HK-2 (cell line): Measurements from ENCODE around the gene UBR4.
A peak's percentile ranks its signal among the peaks of the same experiment; 100 is the strongest.

Experiments
- DNase-seq: peaks from one replicate; pipeline ENCODE4 v3.0.0-alpha.2; 2018; ENCODE audit not compliant: unreplicated experiment

Gene UBR4

DNA sequence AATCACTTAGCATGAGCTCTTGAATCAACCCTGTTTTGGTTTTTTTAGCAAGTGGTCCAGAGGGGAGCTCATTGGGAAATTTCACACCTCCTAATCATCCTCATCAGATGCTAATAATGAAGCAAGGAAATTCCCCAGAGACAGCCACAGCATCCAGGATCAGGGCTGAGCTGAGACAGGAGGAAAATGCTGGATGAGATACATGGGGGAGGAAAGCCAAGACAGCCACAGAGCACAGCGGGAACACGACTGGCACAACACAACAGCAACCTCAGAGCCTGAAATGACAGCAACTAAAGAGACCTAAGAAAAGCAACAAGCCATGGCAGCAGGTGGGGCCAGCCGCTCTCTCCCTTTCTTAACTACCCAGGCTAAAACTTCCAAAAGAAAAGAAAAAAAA, 70.4 kb downstream of the UBR4 start:
- no peak for DNase-seq

GRCh38 chr1:19138958-19139581, 71.0 kb downstream of the UBR4 start:
- no peak for DNase-seq

- DNase-seq: no peak
Measured at GRCh38 chr1:19138331-19138730, 71.7 kb downstream of the UBR4 start.

- DNase-seq: no peak
Measured at GRCh38 chr1:19137158-19137557, 72.9 kb downstream of the UBR4 start.

DNA sequence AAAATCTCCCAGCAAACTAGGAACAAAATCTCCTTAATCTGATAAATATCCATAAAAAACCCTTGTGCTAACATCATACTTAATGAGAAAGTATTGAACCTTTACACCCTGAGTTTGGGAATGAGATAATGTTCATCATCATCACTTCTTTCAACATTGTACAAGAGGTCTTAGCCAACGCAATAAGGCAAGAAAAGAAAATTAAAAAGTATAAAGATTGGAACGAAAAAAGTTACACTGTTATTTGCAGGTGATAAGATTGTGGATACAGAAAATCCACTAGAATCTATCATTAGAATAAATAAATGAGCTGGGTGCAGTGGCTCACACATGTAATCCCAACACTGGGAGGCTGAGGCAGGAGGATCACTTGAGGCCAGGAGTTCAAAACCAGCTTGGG, 76.7 kb downstream of the UBR4 start:
- DNase-seq: no peak

- no peak for DNase-seq
Measured at GRCh38 chr1:19130468-19130867, 79.6 kb downstream of the UBR4 start.

DNA sequence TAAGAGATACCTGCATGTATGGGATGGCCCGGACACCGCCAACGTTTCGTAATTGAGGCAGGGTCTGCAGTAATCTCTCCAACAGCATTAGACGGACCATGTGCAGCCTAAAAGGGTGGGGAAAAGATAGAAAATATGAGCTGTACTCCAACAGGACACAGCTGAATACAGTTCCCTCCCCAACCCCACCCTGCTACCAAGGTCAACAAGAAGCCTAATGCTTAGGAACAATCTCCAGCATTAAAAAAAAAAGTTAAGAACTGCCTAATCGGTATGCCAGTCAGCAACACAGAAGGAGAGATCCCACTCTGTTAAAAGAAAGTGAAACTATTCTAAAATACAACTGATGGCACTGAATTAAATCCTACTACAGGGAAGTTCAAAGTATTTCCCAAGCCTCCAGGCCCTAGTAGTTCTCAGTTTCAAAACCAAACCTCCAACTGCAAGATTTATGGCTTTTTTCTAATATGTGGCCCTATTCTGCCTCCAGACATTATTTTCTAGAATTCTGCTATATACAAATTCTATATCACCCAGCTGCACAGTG, 81.0 kb downstream of the UBR4 start:
- DNase-seq: no peak

GRCh38 chr1:19124273-19124672, 85.8 kb downstream of the UBR4 start:
- DNase-seq: no peak

- no peak for DNase-seq
Measured at GRCh38 chr1:19123837-19124236, 86.2 kb downstream of the UBR4 start.

DNA sequence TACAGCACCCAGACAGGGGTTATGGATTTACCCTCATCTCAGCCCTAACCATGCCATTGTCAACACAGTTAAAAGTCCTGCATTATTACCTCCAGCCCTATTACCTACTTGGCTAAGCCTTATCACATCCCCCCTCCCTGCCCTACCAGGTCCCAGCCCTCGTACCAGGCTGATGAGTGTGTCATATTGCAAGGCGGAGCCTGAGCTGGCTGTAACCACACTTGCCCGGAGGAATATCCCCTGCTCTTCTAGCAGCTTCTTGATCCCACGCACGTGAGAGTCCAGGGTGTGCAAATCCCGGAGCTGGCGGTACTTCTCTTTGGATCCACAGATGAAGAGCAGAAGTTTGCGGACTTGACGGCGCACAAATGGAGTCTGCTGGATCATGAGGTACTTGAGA, 87.4 kb downstream of the UBR4 start:
- DNase-seq: no peak

DNA sequence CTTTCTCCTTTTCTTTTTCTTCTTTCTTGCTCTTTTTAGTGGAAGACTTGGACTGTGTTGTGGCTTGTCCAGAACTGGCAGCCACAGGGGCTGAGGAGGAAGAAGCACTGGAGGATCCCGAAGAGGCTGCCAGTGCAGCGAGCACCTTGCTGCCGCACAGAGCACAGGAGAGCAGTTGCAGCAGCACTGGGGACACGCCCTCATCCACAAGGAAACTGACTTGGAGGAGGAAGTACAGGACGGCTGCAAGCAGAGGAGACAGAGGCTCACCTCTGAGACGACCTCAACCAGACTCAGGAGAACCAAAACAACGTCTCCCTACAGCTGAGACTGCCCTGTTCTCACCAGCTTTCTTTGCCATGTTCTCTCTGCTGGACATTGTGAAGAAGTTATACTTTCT, 88.9 kb downstream of the UBR4 start:
- DNase-seq: no peak

GRCh38 chr1:19120070-19120469, 90.0 kb downstream of the UBR4 start:
- DNase-seq: no peak

DNA sequence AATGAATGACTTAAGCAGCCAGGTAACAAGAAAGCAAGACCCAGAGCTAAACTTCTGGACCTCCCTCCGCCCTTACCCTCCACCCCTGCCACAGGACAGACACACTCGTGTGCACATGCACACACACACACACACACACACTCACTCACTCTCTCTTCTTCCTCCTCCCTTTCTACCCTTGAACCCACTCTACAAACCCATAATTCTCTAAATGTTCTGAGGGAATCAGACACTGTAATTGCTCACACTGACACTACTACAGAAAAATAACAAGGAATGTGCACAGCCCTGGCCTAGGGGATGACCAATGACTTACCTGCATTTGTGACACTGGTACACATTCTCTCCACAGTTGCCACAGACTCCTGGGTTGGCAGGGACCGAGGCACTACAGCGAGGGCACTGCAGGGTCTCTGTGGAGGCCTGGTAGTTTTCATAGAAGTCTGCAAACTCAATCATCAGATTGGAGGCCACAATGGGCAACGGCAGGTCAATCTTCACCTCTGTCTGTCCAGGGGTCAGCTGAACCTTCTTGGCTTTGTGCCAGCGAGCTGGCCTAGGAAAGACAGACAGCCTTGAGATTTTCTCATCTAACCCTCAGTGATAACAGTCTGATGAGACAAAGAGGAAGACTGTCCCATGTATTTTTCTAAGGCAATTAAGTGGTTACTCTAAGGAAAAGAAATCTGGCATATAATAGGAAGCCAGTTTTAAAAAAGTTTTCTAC, 94.8 kb downstream of the UBR4 start:
- DNase-seq: no peak

GRCh38 chr1:19113697-19114092, 96.4 kb downstream of the UBR4 start:
- DNase-seq: peak; percentile 64

DNA sequence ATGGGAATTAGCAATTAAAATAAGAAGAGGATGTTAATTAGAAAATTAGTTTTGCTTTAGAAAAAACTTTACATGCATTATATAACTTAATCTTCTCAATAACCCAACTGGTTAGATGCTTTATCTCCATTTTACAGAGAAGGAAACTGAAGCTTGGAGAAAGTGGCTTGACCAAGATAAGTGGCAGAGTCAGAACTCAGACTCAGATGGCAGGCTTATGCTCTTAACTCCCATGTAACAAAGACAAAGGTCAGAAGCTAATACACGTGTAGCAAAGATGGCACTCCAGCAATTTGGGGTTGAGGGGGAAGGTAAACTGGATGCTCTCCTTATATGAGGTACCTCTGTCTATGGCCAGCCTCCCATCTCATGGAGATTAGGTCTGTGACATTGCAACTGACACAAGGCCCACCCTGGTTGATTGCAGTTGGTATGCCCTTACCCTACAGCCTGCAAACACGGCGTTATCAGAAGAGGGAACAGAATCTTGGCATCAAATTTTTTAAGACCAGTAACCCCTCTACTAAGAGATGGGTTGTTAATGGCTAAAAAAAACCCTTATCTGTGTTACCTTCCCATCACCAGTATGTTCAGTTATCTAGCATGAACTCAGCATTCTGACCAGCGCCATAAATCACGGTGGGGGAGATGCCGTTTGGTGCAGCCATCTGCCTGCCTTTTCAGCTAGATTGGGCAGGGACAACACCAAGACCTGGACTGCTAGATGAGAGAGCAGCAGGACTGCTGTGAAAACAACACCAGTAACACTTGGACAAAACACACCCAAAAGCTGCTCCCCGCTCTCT, 97.0 kb downstream of the UBR4 start:
- DNase-seq: no peak

DNA sequence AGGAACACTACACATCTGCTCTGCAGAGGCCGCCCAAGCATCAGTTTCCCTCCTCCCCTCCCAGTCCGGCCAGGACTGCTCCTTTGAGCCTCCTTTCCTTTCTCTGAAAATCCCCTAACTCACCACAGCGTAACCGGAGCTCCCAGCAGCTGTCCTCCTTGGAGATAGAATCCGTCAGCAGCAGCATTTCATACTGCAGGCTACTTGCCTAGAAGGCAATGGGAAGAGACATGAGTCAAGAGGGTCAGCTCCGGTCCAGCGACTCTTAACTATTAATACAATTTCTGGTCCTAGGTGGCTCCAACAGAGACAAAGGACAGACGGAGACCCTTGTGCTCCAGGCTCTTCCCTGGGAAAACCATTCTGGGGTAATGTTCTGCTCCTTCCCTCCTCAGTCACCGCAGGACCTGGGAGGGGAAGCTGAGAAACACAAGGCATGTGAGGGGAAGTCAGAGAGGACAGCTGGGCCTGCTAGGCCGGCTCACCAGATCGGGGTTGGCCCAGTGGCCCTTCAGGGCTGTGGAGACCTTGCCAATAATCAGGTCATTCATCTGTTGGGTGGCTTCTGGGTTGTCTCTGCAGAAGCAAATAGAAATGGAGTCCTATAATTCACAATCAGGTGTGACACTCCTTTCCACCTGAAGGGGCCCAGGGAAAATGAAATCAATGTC, 99.7 kb downstream of the UBR4 start:
- DNase-seq: peak; percentile 69

DNA sequence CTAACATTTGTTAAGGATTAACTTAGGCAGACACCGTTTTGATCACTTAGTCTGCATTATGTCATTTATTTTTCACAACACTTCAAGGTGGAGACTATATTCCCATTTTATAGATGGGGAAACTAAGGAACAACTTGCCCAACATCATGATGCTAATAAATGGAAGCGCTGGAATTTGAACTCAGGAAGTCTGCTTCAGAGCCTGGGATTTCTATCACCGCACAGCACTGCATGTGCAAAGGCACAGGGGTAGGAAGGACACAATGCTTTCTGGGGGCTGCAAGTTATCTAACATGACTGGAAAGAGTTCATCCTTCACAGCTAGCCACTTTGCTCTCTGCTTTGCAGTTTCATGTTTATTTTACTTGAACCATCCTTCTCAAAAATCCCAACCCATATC, 100.5 kb downstream of the UBR4 start:
- no peak for DNase-seq

GRCh38 chr1:19101244-19101643, 108.8 kb downstream of the UBR4 start:
- no peak for DNase-seq

- no peak for DNase-seq
Measured at GRCh38 chr1:19100028-19100427, 110.0 kb downstream of the UBR4 start.

- no peak for DNase-seq
Measured at GRCh38 chr1:19096990-19097389, 113.1 kb downstream of the UBR4 start.

- no peak for DNase-seq
Measured at GRCh38 chr1:19096036-19096833, 113.8 kb downstream of the UBR4 start.
